Activated CD4-positive, alpha-beta T cell treated with anti-CD3 and anti-CD28 coated beads, Interleukin-2, Interleukin-6, amounts not matched to agents 100 ng/mL and 50 ng/mL, durations not matched to agents 16 hours and 8 hours (primary cell): ENCODE measurements around the gene OPRM1.
A peak's percentile ranks its signal among the peaks of the same experiment; 100 is the strongest.
"Not testable (repeated sequence)": the region's sequence is repeated elsewhere in the genome, so short reads cannot be mapped to it uniquely, and the experiment has no call there.

Experiments used
- DNase-seq: peaks from one replicate; pipeline ENCODE4 v3.0.0-alpha.2; 2020

Gene OPRM1

GRCh38 chr6:154156135-154156896 lies 117.3 kb downstream of the OPRM1 start:
- DNase-seq, result peak; percentile 73

- DNase-seq, result peak; percentile 11
These were observed 118.0 kb downstream of the OPRM1 start for GRCh38 chr6:154157082-154157481.

GRCh38 chr6:154157706-154158105 lies 118.7 kb downstream of the OPRM1 start:
- no peak for DNase-seq

GRCh38 chr6:154159126-154159525 lies 120.1 kb downstream of the OPRM1 start:
- no peak for DNase-seq

- peak; percentile 27 for DNase-seq
These were observed 122.6 kb downstream of the OPRM1 start for GRCh38 chr6:154161689-154162088.

- DNase-seq, result no peak
These were observed 125.4 kb downstream of the OPRM1 start for GRCh38 chr6:154164397-154164796.

- no peak for DNase-seq
These were observed 126.4 kb downstream of the OPRM1 start for GRCh38 chr6:154165478-154165877.

GRCh38 chr6:154166140-154166539 lies 127.1 kb downstream of the OPRM1 start:
- DNase-seq, result no peak

GRCh38 chr6:154167126-154167525 lies 128.1 kb downstream of the OPRM1 start:
- no peak for DNase-seq

- DNase-seq, result peak; percentile 56
These were observed 130.3 kb downstream of the OPRM1 start for GRCh38 chr6:154169193-154169847.

GRCh38 chr6:154170106-154170505 lies 131.1 kb downstream of the OPRM1 start:
- no peak for DNase-seq

- not testable (repeated sequence) for DNase-seq
These were observed 133.4 kb downstream of the OPRM1 start for GRCh38 chr6:154172393-154172792.

- DNase-seq, result no peak
These were observed 140.4 kb downstream of the OPRM1 start for GRCh38 chr6:154179434-154179833.

- no peak for DNase-seq
These were observed 148.2 kb downstream of the OPRM1 start for GRCh38 chr6:154187203-154187602.

- no peak for DNase-seq
These were observed 148.7 kb downstream of the OPRM1 start for GRCh38 chr6:154187714-154188113.

GRCh38 chr6:154196333-154196885 lies 157.4 kb downstream of the OPRM1 start:
- no peak for DNase-seq

GRCh38 chr6:154197196-154197860 lies 158.3 kb downstream of the OPRM1 start:
- no peak for DNase-seq

- DNase-seq, result not testable (repeated sequence)
These were observed 162.6 kb downstream of the OPRM1 start for GRCh38 chr6:154201688-154202087.

- no peak for DNase-seq
These were observed 163.3 kb downstream of the OPRM1 start for GRCh38 chr6:154202339-154202738.

GRCh38 chr6:154202958-154203357 lies 163.9 kb downstream of the OPRM1 start:
- DNase-seq, result no peak

GRCh38 chr6:154206141-154206540 lies 167.1 kb downstream of the OPRM1 start:
- no peak for DNase-seq

- no peak for DNase-seq
These were observed 168.0 kb downstream of the OPRM1 start for GRCh38 chr6:154206996-154207395.

GRCh38 chr6:154209555-154209954 lies 170.5 kb downstream of the OPRM1 start:
- DNase-seq, result no peak

GRCh38 chr6:154210678-154211077 lies 171.6 kb downstream of the OPRM1 start:
- no peak for DNase-seq
